Transverse colon (tissue), 4 donors: ENCODE results near the gene SEC22B.
"Not testable (repeated sequence)": the region's sequence is repeated elsewhere in the genome, so short reads cannot be mapped to it uniquely, and the experiment has no call there.

ENCODE experiments used
- CTCF ChIP-seq, 5 experiments: fragments of 200-600 bp in 3 of 5; fragments of 450-650 bp in 2 of 5; sonication (generic) in 3 of 5; IDR thresholded peaks; 1 replicate in 2 of 5; 2 replicates in 3 of 5; pipeline ENCODE4 v1.5.1; 2016 to 2017; ENCODE audit warnings: antibody characterized with exemption in 5 of 5, inconsistent platforms in 3 of 5, mild to moderate bottlenecking in 2 of 5, moderate library complexity in 1 of 5
- EP300 ChIP-seq: sonication (generic); formaldehyde crosslinking; IDR thresholded peaks from one replicate; pipeline ENCODE4 v1.6.1; 2017; ENCODE audit warnings: antibody characterized with exemption, low read depth
- POLR2A ChIP-seq: fragments of 450-650 bp; IDR thresholded peaks from one replicate; pipeline ENCODE4 v1.6.1; 2016; ENCODE audit warnings: antibody characterized with exemption, mild to moderate bottlenecking, moderate library complexity
- POLR2AphosphoS5 ChIP-seq, 3 donors: sonication (generic); formaldehyde crosslinking; IDR thresholded peaks; one replicate each; pipeline ENCODE4 v1.6.1; 2016; ENCODE audit warnings: antibody characterized with exemption in 3 of 3

DNA sequence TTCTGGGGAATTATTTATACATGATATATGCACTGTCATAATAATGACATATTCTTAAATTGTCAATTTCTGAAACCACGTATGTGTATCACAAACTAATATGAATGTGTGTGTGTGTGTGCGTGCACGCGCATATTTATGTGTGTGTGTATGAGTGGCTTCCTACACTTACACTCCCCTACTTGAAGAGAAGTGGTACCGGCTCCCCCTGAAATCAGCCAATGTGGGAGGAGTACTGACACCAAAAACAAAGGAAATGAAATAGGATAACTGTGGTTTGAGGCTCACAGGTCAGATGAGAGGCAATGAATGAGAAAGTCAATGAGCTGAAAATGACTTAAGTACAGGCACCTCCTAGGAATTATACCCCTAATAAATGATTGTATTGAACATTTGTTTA is 64.1 kb downstream of the SEC22B start:
- not testable (repeated sequence) for TF ChIP-seq EP300; POLR2A; CTCF (IDR thresholded peaks at IDR 0.05); POLR2AphosphoS5 (IDR thresholded peaks at IDR 0.05)
